ENCODE results near the gene CLDN4. TPM values are rescaled to one million over a fixed set of nuclear protein-coding genes. Genes with fewer than 3 reads are reported as not detected.
A peak's percentile ranks its signal among the peaks of the same experiment; 100 is the strongest.

Gene CLDN4
- total and polyA plus RNA-seq, 9 of the 15 experiments (the other 6 are each of a cell fraction or from before 2014, with no cell fraction given), result 0.05 to 0.60 (median 0.06) TPM; not detected in 3

DNA sequence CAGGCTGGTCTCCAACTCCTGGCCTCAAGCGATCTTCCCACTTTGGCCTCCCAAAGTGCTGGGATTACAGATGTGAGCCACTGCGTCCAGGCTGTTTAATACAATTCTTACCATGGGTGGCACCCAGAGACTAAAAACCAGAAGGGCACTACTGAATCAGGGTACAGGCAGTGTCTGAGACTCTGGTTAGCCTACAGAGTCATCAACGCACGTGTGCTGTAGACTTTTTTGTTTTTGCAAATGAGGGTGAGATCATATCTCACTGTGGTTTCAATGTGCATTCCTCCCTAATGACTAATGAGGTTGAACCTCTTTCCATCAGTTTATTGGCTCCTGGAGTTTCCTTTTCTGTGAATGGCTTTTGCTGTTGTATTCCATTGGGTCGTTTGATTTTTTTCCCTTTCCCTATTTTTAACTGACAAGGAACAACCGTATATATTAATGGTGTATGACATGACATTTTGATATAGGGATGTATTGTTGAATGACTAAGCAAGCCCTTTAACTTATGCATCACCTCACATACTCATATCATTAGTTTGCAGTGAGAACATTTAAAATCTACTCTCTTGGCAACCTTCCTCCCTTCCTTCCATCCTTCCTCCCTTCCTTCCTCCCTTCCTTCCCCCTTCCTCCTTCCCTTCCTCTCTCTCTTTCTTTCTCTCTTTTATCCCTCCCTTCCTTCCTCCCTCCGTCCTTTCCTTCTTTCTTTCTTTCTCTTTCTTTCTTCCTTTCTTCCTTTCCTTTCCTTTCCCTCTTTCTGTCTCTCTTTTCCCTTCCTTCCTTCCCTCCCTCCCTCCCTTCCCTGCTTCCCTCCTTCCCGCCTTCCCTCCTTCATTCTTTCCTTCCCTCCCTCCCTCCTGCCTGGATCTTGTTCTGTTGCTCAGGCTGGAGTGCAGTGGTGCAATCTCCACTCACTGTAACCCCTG lies 20.9 kb downstream of the CLDN4 start (continued):
- TF ChIP-seq ZNF668 (CRISPR knock-in tag; IDR thresholded peaks at IDR 0.05) (no peak), LARP7 (IDR thresholded peaks at IDR 0.05) (no peak), RBBP5 (IDR thresholded peaks at IDR 0.05; ENCODE audit: borderline replicate concordance, insufficient read depth, low read length, poor library complexity, severe bottlenecking) (no peak), STAT5B (CRISPR knock-in tag; IDR thresholded peaks at IDR 0.05) (no peak), ZNF318 (IDR thresholded peaks at IDR 0.05; ENCODE audit: borderline replicate concordance in 1 of 2, low read depth in 1 of 2) (peak in 1 of 2 experiments; percentile 97; a peak in 2 of 4 replicates), CHD4 (IDR thresholded peaks at IDR 0.05; ENCODE audit: insufficient read depth, insufficient replicate concordance, low read depth, low read length, poor library complexity, severe bottlenecking) (no peak), TFAP4 (CRISPR knock-in tag; IDR thresholded peaks at IDR 0.05; ENCODE audit: borderline replicate concordance) (no peak), ZNF24 (IDR thresholded peaks at IDR 0.05) (peak; percentile 18; the same call in 1 of the 2 replicates), ZFPM2 (CRISPR knock-in tag; IDR thresholded peaks at IDR 0.05) (no peak), POU5F1 (IDR thresholded peaks at IDR 0.05; ENCODE audit: borderline replicate concordance, low read depth, low read length, partially characterized antibody) (no peak), RBM17 (IDR thresholded peaks at IDR 0.05; ENCODE audit: borderline replicate concordance, low read depth, low read length) (no peak)
- TF ChIP-seq, protein P1, sequence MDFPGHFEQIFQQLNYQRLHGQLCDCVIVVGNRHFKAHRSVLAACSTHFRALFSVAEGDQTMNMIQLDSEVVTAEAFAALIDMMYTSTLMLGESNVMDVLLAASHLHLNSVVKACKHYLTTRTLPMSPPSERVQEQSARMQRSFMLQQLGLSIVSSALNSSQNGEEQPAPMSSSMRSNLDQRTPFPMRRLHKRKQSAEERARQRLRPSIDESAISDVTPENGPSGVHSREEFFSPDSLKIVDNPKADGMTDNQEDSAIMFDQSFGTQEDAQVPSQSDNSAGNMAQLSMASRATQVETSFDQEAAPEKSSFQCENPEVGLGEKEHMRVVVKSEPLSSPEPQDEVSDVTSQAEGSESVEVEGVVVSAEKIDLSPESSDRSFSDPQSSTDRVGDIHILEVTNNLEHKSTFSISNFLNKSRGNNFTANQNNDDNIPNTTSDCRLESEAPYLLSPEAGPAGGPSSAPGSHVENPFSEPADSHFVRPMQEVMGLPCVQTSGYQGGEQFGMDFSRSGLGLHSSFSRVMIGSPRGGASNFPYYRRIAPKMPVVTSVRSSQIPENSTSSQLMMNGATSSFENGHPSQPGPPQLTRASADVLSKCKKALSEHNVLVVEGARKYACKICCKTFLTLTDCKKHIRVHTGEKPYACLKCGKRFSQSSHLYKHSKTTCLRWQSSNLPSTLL (IDR thresholded peaks at IDR 0.05), result no peak

All from K562 (cell line).